ENCODE measurements around the gene RGSL1. TPM values are rescaled to one million over a fixed set of nuclear protein-coding genes. Genes with fewer than 3 reads are reported as not detected.

RGSL1 gene
- total RNA-seq, 1 experiment from 2014 or later = not detected

- intact Hi-C loops (cut with micrococcal nuclease; ENCODE audit: unreplicated experiment) = no loop called here
- H3K27me3 ChIP-seq (replicated peaks; ENCODE audit: insufficient read depth, low read depth, low read length, poor library complexity) = peaks cover 9% of the 10 kb centered on the region
- POLR2A ChIA-PET (ENCODE audit: low non-redundant PET) = no interaction called here
Measured at GRCh38 chr1:182405578-182405977, 44.4 kb upstream of the RGSL1 start.

DNA sequence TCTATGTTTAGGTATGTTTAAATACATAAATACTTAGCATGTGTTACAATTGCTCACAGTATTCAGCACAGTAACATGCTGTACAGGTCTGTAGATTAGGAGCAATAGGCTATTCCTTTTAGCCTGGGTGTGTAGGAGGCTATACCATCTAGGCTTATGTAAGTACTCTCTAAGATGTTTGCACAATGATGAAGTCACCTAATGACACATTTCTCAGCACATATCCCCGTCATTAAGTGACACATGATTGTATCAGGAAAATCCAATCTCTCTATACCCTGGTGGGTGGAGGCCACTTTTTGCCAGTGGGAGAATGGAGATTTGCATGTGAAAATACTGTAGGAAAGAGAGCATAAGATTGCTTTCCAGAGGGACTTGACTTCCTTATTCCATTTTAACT lies 43.9 kb upstream of the RGSL1 start:
- no TSS peak for BruUV-seq (replicated peaks)
- ChIA-PET CTCF (no interaction called here), POLR2A (ENCODE audit: low non-redundant PET) (no interaction called here)
- Histone ChIP-seq H3K27ac (ENCODE audit: low read depth, low read length, poor library complexity, severe bottlenecking) (no peak overlapping the region), H3K4me1 (ENCODE audit: insufficient read depth, low read length, poor library complexity, severe bottlenecking) (no peaks in the 10 kb centered on the region), H3K27me3 (replicated peaks; ENCODE audit: insufficient read depth, low read depth, low read length, poor library complexity) (peaks cover 9% of the 10 kb centered on the region), H3K36me3 (ENCODE audit: insufficient read depth, low read length, poor library complexity, severe bottlenecking) (no peaks in the 10 kb centered on the region), H3K4me3 (ENCODE audit: low read depth, low read length, poor library complexity, severe bottlenecking) (no peak overlapping the region), H3K9me3 (ENCODE audit: low read depth, low read length, poor library complexity, severe bottlenecking) (no peaks in the 10 kb centered on the region)
- intact Hi-C loops (cut with micrococcal nuclease; ENCODE audit: unreplicated experiment) = no loop called here
- DNase-seq (ENCODE audit: low spot score) = no peak
- TF ChIP-seq CTCF (conservative IDR thresholded peaks at IDR 0.05; ENCODE audit: low read depth, low read length) (no peak), EZH2 (IDR thresholded peaks at IDR 0.05; ENCODE audit: borderline replicate concordance, low read depth, low read length, poor library complexity, severe bottlenecking) (no peak)

More at GRCh38 chr1:182405578-182405977, 44.4 kb upstream of the RGSL1 start:
- H3K4me3 ChIP-seq (ENCODE audit: low read depth, low read length, poor library complexity, severe bottlenecking) = no peak overlapping the region
- no TSS peak for BruUV-seq (replicated peaks)
- TF ChIP-seq EZH2 (IDR thresholded peaks at IDR 0.05; ENCODE audit: borderline replicate concordance, low read depth, low read length, poor library complexity, severe bottlenecking) = no peak
- H3K27ac ChIP-seq (ENCODE audit: low read depth, low read length, poor library complexity, severe bottlenecking) = no peak overlapping the region
- CTCF ChIA-PET = no interaction called here
- DNase-seq (ENCODE audit: low spot score) = no peak
- H3K9me3 ChIP-seq (ENCODE audit: low read depth, low read length, poor library complexity, severe bottlenecking) = no peaks in the 10 kb centered on the region
- no peaks in the 10 kb centered on the region for H3K36me3 ChIP-seq (ENCODE audit: insufficient read depth, low read length, poor library complexity, severe bottlenecking)
- no peaks in the 10 kb centered on the region for H3K4me1 ChIP-seq (ENCODE audit: insufficient read depth, low read length, poor library complexity, severe bottlenecking)

DNA sequence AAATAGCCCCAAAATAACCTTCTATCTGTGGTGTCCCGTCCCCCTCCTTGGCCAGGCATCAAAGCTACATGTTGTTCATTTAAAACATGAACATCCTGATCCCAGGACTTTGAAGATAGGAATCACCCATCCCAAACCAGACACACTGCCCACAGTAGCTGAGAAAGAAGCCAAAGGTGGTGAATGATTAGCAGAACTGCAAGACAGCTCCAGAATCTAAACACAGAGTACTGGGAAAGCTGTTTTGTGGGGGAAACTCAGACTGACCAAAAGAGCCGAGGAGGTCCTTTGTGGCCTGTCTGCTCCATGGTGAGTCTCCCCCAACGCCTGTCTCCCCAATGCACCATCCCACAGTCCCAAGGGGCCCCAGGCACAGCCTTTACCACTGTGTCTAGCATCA lies 42.2 kb upstream of the RGSL1 start:
- no peak overlapping the region for H3K4me3 ChIP-seq (ENCODE audit: low read depth, low read length, poor library complexity, severe bottlenecking)
- BruUV-seq (replicated peaks) = no TSS peak
- no peak overlapping the region for H3K27ac ChIP-seq (ENCODE audit: low read depth, low read length, poor library complexity, severe bottlenecking)
- intact Hi-C loops (cut with micrococcal nuclease; ENCODE audit: unreplicated experiment) = no loop called here
- ChIA-PET POLR2A (ENCODE audit: low non-redundant PET) (no interaction called here), CTCF (no interaction called here)
- no peak for DNase-seq (ENCODE audit: low spot score)
- H3K27me3 ChIP-seq (replicated peaks; ENCODE audit: insufficient read depth, low read depth, low read length, poor library complexity) = peaks cover 9% of the 10 kb centered on the region
- no peaks in the 10 kb centered on the region for H3K36me3 ChIP-seq (ENCODE audit: insufficient read depth, low read length, poor library complexity, severe bottlenecking)
- TF ChIP-seq EZH2 (IDR thresholded peaks at IDR 0.05; ENCODE audit: borderline replicate concordance, low read depth, low read length, poor library complexity, severe bottlenecking) (no peak), CTCF (conservative IDR thresholded peaks at IDR 0.05; ENCODE audit: low read depth, low read length) (no peak)
- H3K4me1 ChIP-seq (ENCODE audit: insufficient read depth, low read length, poor library complexity, severe bottlenecking) = no peaks in the 10 kb centered on the region
- no peaks in the 10 kb centered on the region for H3K9me3 ChIP-seq (ENCODE audit: low read depth, low read length, poor library complexity, severe bottlenecking)

- no peak for TF ChIP-seq CTCF (conservative IDR thresholded peaks at IDR 0.05; ENCODE audit: low read depth, low read length)
- no TSS peak for BruUV-seq (replicated peaks)
- no peaks in the 10 kb centered on the region for H3K9me3 ChIP-seq (ENCODE audit: low read depth, low read length, poor library complexity, severe bottlenecking)
- H3K4me3 ChIP-seq (ENCODE audit: low read depth, low read length, poor library complexity, severe bottlenecking) = no peak overlapping the region
- H3K36me3 ChIP-seq (ENCODE audit: insufficient read depth, low read length, poor library complexity, severe bottlenecking) = no peaks in the 10 kb centered on the region
- H3K27me3 ChIP-seq (replicated peaks; ENCODE audit: insufficient read depth, low read depth, low read length, poor library complexity) = peaks cover 9% of the 10 kb centered on the region
- ChIA-PET CTCF (no interaction called here), POLR2A (ENCODE audit: low non-redundant PET) (no interaction called here)
- H3K4me1 ChIP-seq (ENCODE audit: insufficient read depth, low read length, poor library complexity, severe bottlenecking) = no peaks in the 10 kb centered on the region
- intact Hi-C loops (cut with micrococcal nuclease; ENCODE audit: unreplicated experiment) = no loop called here
- H3K27ac ChIP-seq (ENCODE audit: low read depth, low read length, poor library complexity, severe bottlenecking) = no peak overlapping the region
- DNase-seq (ENCODE audit: low spot score) = no peak
Measured at GRCh38 chr1:182408435-182409075, 41.4 kb upstream of the RGSL1 start.
